ENCODE data around the gene CXCR4.

Gene CXCR4

DNA sequence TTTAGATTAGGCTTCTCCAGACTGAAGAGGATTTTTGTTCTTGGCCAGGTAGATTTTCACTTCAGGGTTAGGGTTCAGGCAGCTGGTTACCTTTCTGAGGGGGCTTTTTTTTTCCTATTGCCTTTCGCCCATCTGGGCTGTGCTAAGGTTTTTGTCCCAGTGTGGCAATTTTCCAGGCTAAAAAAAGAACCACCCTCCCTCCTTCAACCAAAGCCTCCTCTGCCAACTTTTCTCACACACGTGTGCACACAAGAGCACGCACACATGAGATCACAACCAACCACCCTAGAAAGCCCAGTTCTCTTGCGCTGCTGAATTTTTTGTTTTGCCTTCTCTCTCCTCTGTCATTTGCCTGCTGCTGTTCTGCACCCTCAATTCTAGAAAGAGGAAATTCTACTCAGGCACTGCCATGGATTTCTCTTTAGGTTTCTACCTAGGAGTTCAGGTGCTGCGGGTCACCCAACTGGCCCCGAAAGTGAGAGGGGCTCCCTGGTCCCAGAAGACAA lies 8.5 kb upstream of the CXCR4 start:
- TF ChIP-seq, protein P1, sequence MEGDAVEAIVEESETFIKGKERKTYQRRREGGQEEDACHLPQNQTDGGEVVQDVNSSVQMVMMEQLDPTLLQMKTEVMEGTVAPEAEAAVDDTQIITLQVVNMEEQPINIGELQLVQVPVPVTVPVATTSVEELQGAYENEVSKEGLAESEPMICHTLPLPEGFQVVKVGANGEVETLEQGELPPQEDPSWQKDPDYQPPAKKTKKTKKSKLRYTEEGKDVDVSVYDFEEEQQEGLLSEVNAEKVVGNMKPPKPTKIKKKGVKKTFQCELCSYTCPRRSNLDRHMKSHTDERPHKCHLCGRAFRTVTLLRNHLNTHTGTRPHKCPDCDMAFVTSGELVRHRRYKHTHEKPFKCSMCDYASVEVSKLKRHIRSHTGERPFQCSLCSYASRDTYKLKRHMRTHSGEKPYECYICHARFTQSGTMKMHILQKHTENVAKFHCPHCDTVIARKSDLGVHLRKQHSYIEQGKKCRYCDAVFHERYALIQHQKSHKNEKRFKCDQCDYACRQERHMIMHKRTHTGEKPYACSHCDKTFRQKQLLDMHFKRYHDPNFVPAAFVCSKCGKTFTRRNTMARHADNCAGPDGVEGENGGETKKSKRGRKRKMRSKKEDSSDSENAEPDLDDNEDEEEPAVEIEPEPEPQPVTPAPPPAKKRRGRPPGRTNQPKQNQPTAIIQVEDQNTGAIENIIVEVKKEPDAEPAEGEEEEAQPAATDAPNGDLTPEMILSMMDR (IDR thresholded peaks at IDR 0.05; ENCODE audit: extremely low read depth, missing control alignments) = no peak

DNA sequence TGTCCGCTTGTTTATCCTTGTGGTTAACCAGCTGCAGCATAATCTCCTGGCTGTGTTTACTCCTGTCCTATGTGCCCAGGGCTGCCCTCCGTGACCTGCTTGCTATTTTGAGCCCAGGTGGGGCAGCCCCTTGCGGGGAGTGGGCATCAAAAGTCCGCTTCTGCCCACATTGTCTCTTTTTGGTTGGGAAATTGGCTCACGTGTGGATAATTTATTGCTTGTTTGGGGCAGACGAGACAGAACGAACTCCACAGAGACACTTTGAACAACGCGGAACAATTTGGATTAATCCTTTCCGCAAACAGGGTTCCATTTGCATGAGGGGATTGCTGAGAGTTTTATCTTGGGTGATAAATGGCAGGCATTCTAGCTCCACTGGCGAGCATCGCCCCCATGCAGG lies 8.1 kb upstream of the CXCR4 start:
- no peak for DNase-seq (ENCODE audit: low spot score)
- TF ChIP-seq, protein P1 (IDR thresholded peaks at IDR 0.05; ENCODE audit: extremely low read depth, missing control alignments) = no peak

More for the DNA sequence above, 8.5 kb upstream of the CXCR4 start:
- DNase-seq (ENCODE audit: low spot score) = no peak

DNA sequence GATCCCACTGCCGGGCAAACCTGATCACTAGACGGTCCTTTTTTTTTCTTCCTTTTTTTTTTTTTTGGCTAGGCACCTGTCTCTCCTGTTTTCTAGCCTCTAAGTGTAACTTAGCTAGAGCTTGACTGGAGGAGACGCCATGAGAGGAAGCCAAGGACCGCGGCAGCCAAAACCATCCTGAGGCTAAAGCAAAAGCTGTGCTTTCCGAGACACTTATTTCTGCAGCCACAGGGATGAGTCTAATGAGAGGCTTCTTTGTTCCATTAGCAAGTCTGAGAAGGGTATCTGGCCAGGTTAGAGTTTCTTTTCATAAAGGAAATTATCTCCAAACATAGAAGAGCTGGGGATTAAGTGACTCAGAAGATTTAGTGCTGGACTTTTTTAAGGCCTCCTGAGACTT lies 7.3 kb upstream of the CXCR4 start:
- no peak for DNase-seq (ENCODE audit: low spot score)
- TF ChIP-seq, protein P1 (IDR thresholded peaks at IDR 0.05; ENCODE audit: extremely low read depth, missing control alignments) = no peak

DNA sequence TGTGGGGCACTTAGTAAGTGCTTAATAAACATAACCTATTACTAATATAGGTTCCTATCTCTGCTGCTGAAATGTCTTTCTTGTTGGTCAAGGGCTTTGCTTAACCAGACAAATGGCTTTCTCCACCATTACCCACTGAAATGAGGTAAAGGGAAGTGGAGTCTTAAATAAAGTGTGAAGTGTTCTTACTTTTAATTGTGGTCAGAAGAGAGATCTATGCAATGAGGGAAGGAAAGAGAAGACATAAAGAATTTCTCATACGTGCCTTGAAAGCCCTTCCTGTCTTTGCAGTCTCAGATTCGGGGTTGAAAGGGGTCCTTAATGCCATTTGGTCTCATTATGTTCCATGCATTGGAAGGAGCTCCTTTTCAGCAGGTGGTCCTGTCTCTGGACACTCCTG lies 6.9 kb upstream of the CXCR4 start:
- TF ChIP-seq, protein P1 (IDR thresholded peaks at IDR 0.05; ENCODE audit: extremely low read depth, missing control alignments) = no peak
- DNase-seq (ENCODE audit: low spot score) = no peak

DNA sequence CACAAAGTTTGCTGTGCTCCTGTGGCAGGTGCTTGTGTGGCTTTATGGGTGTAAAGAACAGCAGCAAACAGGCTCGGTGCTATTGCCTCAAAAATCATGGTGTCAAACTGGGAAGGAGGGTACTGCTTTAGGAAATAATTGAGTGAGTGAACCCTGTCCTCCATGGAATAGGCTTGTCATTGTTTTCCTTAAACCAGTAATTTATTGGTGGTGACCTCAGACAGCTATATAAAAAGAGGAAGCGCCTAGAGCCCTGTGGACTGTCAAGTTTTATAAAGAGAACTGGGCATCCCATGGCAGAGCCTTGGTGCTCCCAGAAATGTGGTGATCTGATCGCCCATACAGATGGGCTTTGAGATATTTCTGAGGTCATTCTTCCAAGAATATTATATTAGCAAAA lies 4.7 kb upstream of the CXCR4 start:
- no peak for DNase-seq (ENCODE audit: low spot score)
- TF ChIP-seq, protein P1 (IDR thresholded peaks at IDR 0.05; ENCODE audit: extremely low read depth, missing control alignments) = no peak

DNA sequence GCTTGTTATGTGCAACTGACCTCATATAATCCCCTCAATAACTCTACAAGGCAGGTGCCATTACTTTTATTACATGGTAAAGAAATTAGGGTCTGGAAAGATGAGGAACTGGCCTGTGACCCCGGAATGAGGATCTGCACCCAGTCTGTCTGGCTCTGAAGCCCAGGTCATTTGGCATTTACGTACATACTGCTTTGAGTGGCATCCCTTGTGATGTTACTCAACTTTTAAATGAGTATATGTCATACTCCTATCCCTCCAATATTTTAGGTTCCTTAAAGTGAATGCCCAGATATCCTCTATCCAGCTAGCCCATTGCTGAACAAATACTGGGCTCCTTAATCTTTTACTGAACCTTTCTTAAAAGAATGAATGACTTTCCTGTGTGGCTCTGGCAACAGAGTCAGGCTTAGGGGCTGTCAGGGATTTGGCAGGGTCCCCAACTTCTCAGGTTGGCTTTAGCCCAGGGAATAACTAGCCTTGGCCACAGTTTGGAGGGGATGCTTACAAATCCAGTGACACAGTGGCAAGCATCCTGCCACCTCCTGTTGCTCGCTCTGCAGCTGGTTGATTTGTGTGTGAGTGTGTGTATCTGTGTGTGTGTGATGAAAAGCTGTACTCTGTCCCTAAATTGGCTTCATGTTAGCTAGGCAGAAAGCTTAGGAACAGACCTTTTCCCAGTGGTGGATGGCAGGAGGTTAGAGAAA lies 3.4 kb upstream of the CXCR4 start:
- TF ChIP-seq, protein P1 (IDR thresholded peaks at IDR 0.05; ENCODE audit: extremely low read depth, missing control alignments) = no peak
- no peak for DNase-seq (ENCODE audit: low spot score)

DNA sequence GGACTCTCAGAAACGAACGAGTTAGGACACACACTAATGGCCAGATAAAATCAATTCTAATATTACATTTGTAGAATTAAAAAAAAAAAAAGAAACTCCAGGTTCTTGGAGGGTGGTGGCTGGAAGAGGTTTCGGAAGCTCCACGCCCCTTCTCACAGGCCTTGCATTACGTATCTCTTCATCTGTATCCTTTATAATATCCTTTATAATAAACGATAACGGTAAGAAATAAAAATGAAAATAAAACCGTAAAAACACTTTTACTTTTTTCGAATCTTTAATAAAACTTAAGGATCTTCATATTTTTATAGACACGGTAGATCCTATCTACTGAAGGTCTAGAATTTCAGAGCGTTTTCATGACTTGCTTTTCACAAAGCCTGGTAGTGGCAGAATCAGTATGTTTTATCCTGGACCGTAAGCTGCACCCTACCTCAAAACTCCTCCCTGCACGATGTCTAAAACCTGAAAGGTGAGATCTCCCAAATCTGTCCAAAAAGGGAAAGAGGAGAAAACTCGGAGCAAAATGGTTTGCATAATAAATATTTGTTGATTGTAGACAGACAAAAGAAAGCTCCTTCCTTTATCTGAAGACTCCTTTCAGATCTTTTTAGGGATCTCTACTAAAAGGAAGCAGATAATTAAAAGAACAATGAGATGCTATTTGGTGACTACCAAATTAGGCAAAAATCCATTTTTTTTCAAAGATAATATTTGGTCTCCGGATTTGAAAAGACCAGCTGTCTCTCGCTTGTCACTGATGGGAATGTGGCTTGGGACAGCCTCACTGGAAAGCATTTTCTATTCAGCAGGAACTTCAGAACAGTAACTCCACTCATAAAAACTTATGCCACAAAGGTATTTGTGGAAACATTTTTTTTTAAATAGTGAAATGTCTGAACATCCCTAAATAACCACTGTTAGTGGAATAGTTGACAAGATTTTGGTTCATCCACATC lies 2.0 kb upstream of the CXCR4 start:
- DNase-seq (ENCODE audit: low spot score) = no peak
- TF ChIP-seq, protein P1 (IDR thresholded peaks at IDR 0.05; ENCODE audit: extremely low read depth, missing control alignments) = no peak
